ENCODE data around the gene TBC1D23.

DNA sequence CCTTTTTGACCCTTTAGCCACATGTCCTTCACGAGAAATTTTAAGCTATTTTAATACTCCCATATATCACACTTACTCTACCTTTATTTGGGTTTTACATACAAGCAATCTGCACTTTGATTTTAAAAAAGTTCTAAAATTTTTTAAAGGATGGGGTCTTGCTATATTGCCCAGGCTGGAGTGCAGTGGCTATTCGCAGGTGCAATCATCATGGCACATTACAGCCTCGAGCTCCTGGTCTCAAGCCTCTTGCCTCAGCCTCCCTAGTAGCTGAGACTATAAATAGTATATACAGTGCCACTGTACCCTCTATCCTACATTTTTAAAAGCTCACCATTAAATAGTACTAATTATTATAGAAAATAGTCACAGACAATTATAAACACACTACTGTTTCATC lies 103.6 kb downstream of the TBC1D23 start:
- TF ChIP-seq CTCF (IDR thresholded peaks at IDR 0.05; ENCODE audit: low read depth, low read length, missing input control): no peak
- TF ChIP-seq, protein P1, sequence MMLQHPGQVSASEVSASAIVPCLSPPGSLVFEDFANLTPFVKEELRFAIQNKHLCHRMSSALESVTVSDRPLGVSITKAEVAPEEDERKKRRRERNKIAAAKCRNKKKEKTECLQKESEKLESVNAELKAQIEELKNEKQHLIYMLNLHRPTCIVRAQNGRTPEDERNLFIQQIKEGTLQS (IDR thresholded peaks at IDR 0.05): no peak
- no peak for TF ChIP-seq HNF4G (IDR thresholded peaks at IDR 0.05)
- TF ChIP-seq EGR1 (IDR thresholded peaks at IDR 0.05; ENCODE audit: low read depth in 2 of 2): no peak
- TF ChIP-seq SP1 (IDR thresholded peaks at IDR 0.05): no peak
- TF ChIP-seq, protein P2, sequence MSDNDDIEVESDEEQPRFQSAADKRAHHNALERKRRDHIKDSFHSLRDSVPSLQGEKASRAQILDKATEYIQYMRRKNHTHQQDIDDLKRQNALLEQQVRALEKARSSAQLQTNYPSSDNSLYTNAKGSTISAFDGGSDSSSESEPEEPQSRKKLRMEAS (IDR thresholded peaks at IDR 0.05): no peak
- no peak for TF ChIP-seq HNF4A (conservative IDR thresholded peaks at IDR 0.05)
- TF ChIP-seq ZBTB33 (IDR thresholded peaks at IDR 0.05): no peak
- no peak for TF ChIP-seq RXRA (IDR thresholded peaks at IDR 0.05)
- no peak for TF ChIP-seq TAF1 (conservative IDR thresholded peaks at IDR 0.05)
- no peak for TF ChIP-seq YY1 (IDR thresholded peaks at IDR 0.05)
- TF ChIP-seq GABPA (IDR thresholded peaks at IDR 0.05 in 1 of 2, conservative IDR thresholded peaks at IDR 0.05 in 1 of 2): no peak
- no peak for TF ChIP-seq FOXA2 (IDR thresholded peaks at IDR 0.05)
- TF ChIP-seq, protein P3, sequence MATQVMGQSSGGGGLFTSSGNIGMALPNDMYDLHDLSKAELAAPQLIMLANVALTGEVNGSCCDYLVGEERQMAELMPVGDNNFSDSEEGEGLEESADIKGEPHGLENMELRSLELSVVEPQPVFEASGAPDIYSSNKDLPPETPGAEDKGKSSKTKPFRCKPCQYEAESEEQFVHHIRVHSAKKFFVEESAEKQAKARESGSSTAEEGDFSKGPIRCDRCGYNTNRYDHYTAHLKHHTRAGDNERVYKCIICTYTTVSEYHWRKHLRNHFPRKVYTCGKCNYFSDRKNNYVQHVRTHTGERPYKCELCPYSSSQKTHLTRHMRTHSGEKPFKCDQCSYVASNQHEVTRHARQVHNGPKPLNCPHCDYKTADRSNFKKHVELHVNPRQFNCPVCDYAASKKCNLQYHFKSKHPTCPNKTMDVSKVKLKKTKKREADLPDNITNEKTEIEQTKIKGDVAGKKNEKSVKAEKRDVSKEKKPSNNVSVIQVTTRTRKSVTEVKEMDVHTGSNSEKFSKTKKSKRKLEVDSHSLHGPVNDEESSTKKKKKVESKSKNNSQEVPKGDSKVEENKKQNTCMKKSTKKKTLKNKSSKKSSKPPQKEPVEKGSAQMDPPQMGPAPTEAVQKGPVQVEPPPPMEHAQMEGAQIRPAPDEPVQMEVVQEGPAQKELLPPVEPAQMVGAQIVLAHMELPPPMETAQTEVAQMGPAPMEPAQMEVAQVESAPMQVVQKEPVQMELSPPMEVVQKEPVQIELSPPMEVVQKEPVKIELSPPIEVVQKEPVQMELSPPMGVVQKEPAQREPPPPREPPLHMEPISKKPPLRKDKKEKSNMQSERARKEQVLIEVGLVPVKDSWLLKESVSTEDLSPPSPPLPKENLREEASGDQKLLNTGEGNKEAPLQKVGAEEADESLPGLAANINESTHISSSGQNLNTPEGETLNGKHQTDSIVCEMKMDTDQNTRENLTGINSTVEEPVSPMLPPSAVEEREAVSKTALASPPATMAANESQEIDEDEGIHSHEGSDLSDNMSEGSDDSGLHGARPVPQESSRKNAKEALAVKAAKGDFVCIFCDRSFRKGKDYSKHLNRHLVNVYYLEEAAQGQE (IDR thresholded peaks at IDR 0.05): no peak

Data from liver (tissue), 3 donors.